OCI-LY3 (cell line): ENCODE results near the gene ARMC8.

Experiments
- EZH2phosphoT487 ChIP-seq: fragments of 200-600 bp; shearing (Covaris generic); IDR thresholded peaks from 2 replicates; pipeline ENCODE4 v1.6.1; 2018; ENCODE audit warnings: antibody characterized with exemption, mixed run types, low read depth
- TF ChIP-seq, protein P1 (sequence below): fragments of 200-600, 300-600 bp; sonication (generic); IDR thresholded peaks from 2 replicates; pipeline ENCODE4 v1.5.1; 2014; ENCODE audit warnings: antibody characterized with exemption, low read length, low read depth

DNA sequence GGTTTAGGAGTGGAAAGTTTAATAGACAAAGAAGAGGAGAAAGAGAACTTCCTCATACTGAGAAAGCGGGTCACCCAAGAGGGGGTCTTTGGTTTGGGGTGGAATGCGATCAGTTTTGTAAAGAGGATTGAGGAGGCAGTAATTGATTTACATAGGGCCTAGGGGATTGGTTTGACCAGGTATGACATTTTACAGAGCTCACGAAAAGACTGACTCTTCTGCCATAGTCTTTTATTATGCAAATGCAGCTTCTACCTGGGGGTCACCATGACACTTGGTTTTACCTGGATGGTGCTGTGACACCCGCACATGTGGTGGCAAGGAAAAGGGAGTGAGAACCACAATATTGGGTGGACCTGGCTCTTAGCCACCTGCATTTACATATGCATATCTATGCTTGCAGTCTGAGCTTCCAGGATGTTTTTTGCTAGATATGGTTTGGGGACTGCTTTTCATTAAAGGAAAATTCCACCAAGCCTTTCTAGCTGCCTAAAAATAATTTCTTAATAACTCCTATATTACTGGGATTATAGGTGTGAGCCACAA lies 149.4 kb downstream of the ARMC8 start:
- TF ChIP-seq, protein P1, sequence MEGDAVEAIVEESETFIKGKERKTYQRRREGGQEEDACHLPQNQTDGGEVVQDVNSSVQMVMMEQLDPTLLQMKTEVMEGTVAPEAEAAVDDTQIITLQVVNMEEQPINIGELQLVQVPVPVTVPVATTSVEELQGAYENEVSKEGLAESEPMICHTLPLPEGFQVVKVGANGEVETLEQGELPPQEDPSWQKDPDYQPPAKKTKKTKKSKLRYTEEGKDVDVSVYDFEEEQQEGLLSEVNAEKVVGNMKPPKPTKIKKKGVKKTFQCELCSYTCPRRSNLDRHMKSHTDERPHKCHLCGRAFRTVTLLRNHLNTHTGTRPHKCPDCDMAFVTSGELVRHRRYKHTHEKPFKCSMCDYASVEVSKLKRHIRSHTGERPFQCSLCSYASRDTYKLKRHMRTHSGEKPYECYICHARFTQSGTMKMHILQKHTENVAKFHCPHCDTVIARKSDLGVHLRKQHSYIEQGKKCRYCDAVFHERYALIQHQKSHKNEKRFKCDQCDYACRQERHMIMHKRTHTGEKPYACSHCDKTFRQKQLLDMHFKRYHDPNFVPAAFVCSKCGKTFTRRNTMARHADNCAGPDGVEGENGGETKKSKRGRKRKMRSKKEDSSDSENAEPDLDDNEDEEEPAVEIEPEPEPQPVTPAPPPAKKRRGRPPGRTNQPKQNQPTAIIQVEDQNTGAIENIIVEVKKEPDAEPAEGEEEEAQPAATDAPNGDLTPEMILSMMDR: no peak
- no peak for TF ChIP-seq EZH2phosphoT487
